Measurements from ENCODE around the gene PFN3.

The PFN3 gene

DNA sequence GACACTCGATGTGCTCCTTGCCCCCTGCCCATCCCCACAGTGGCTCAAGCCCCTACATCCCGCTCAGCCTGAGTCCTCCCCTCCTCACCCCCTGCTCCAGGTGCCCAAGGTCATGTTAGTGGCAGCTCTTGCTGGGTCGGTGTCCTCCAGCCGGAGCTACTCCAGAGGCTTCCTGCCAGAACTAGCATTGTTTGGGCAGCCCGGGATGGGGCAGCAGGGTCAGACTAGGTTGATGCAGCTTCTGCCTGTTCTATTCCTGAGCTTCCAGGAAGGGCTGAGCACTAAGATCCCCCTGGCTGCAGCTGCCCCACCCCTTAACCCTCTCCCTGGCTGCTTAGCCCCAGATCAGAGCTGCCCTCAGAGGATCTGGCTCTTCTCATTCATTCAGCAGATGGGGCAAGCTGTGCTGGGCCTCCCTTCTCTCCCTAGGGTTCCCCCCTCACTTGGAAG lies 42.1 kb downstream of the PFN3 start:
- no peak overlapping the region for H3K27ac ChIP-seq (ENCODE audit: insufficient read depth, low read depth, low read length, poor library complexity, severe bottlenecking)
- H3K36me3 ChIP-seq (ENCODE audit: control insufficient read depth, insufficient read depth, low read length) = no peaks in the 10 kb centered on the region
- 80 to 90% methylated on average over 5 of the region's 5 CpGs for WGBS, 2 experiments
- peaks cover 7% of the 10 kb centered on the region for H3K4me1 ChIP-seq (ENCODE audit: control insufficient read depth, insufficient read depth, low read length)
- no peak overlapping the region for H3K4me3 ChIP-seq (ENCODE audit: insufficient read depth, low read depth, low read length)
- H3K9me3 ChIP-seq (ENCODE audit: control insufficient read depth, low read length) = no peaks in the 10 kb centered on the region
- H3K27me3 ChIP-seq (ENCODE audit: control insufficient read depth, insufficient read depth, low read length, poor library complexity, severe bottlenecking) = peaks cover 7% of the 10 kb centered on the region

DNA sequence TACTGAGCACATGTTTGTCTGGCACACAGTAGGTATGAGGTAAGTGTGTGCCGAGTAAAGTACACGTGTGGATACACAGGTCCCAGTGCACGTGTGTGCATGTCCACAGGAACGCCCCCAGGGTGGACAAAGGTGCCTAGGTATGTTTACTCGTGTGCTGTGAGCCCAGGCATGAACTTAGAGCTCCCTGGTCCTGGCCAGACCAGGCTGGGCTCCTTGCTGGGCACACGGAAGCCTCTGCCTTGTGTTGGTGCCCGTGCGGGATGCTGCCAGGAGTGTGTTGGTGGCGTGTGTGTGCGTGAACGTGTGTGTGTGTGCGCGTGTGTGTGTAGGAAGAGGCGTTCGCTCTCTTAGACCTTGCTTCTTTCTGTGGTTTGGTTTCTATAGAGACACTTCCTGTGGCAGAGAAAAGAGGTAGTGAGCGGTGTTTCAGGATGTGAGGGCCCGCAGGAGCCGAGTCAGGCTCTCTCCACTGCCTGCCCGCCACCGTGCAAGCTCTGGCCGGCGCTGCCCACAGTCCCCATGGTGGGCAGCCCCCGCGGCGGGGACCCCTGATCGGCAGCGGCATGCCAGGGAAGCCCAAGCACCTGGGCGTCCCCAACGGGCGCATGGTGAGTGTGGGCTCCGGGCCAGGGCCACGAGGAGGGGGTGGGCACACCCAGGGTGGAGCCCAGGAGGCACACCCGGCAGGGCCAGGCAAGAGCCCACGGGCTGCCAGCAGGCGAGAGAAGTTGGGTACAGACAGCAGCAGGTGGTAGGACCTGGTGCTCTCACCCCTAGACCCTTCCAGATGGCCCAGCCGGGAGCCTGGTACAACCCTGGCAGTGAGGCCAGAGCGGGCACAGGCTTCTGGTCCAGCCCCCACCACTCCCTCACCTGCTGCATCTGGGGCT lies 42.8 kb downstream of the PFN3 start, which contains the start of gene RGS14:
Gene RGS14, plus strand, starts transcription at position 466 of the 893 bp plus-strand sequence. Its CDS starts 101 bp downstream, at position 567.
- Histone ChIP-seq H3K9me3 (ENCODE audit: control insufficient read depth, low read length) (no peaks in the 10 kb centered on the region), H3K36me3 (ENCODE audit: control insufficient read depth, insufficient read depth, low read length) (no peaks in the 10 kb centered on the region), H3K27ac (ENCODE audit: insufficient read depth, low read depth, low read length, poor library complexity, severe bottlenecking) (no peak within 1 kb of the TSS), H3K4me3 (ENCODE audit: insufficient read depth, low read depth, low read length) (no peak within 1 kb of the TSS), H3K27me3 (ENCODE audit: control insufficient read depth, insufficient read depth, low read length, poor library complexity, severe bottlenecking) (peaks cover 2% of the 10 kb centered on the region), H3K4me1 (ENCODE audit: control insufficient read depth, insufficient read depth, low read length) (peaks cover 6% of the 10 kb centered on the region)
- WGBS, 2 experiments = 87% methylated on average over 37 of the region's 37 CpGs

DNA sequence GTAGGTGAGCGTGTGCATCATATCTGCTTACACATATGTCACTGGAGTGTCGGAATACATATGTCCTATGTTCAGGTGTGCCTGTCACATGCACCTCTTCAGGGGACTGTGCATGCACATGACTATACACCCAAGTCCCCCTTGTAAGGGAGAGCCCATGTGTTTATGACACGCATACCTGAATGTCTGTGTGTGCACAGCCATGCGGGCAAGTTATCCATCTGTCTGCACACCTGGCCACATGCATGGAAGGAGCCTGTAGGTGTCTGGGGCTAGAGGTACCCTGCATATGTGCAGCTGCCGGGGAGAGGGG lies 43.4 kb downstream of the PFN3 start:
- Histone ChIP-seq H3K9me3 (ENCODE audit: control insufficient read depth, low read length) (no peaks in the 10 kb centered on the region), H3K36me3 (ENCODE audit: control insufficient read depth, insufficient read depth, low read length) (no peaks in the 10 kb centered on the region), H3K27me3 (ENCODE audit: control insufficient read depth, insufficient read depth, low read length, poor library complexity, severe bottlenecking) (no peaks in the 10 kb centered on the region), H3K27ac (ENCODE audit: insufficient read depth, low read depth, low read length, poor library complexity, severe bottlenecking) (no peak overlapping the region), H3K4me1 (ENCODE audit: control insufficient read depth, insufficient read depth, low read length) (no peaks in the 10 kb centered on the region), H3K4me3 (ENCODE audit: insufficient read depth, low read depth, low read length) (no peak overlapping the region)
- WGBS, 2 experiments = 91 to 95% methylated on average over 5 of the region's 5 CpGs

DNA sequence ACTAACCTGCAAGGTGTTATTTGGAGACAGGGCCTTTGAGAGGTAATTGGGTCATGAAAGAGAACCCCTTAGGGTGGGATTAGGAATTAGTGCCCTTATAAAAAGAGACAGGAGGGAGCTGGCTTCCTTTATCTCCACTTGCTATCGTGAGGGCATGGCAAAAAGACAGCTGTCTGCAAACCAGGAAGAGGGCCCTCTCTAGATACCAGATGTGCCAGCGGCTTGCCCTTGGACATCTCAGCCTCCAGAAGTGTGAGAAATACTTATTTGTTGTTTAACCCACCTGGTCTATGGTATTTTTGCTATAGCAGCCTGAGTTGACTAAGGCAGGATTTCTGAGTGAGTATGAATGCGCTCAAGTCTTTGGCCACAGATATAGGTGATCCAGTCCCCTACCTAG lies 43.7 kb downstream of the PFN3 start:
- WGBS, 2 experiments = 86 to 88% methylated on average over 3 of the region's 3 CpGs
- Histone ChIP-seq H3K9me3 (ENCODE audit: control insufficient read depth, low read length) (no peaks in the 10 kb centered on the region), H3K4me3 (ENCODE audit: insufficient read depth, low read depth, low read length) (no peak overlapping the region), H3K27me3 (ENCODE audit: control insufficient read depth, insufficient read depth, low read length, poor library complexity, severe bottlenecking) (no peaks in the 10 kb centered on the region), H3K27ac (ENCODE audit: insufficient read depth, low read depth, low read length, poor library complexity, severe bottlenecking) (no peak overlapping the region), H3K4me1 (ENCODE audit: control insufficient read depth, insufficient read depth, low read length) (no peaks in the 10 kb centered on the region), H3K36me3 (ENCODE audit: control insufficient read depth, insufficient read depth, low read length) (no peaks in the 10 kb centered on the region)

DNA sequence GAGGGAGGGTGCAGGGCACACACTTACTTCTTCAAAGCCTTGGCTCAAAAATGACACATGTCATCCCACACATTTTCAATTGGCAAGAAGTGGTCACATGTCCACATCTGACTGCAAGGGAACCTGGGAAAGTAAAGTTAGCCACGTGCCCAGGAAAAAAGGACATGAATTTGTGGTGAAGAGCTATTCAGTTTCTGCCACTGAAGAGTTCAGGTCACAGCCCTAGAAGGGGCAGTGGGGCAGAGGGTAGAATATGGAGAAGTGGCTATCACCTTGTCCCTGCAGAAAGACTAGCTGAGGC lies 44.6 kb downstream of the PFN3 start:
- H3K36me3 ChIP-seq (ENCODE audit: control insufficient read depth, insufficient read depth, low read length) = no peaks in the 10 kb centered on the region
- peaks cover 2% of the 10 kb centered on the region for H3K4me1 ChIP-seq (ENCODE audit: control insufficient read depth, insufficient read depth, low read length)
- H3K9me3 ChIP-seq (ENCODE audit: control insufficient read depth, low read length) = no peaks in the 10 kb centered on the region
- no peak overlapping the region for H3K27ac ChIP-seq (ENCODE audit: insufficient read depth, low read depth, low read length, poor library complexity, severe bottlenecking)
- H3K4me3 ChIP-seq (ENCODE audit: insufficient read depth, low read depth, low read length) = no peak overlapping the region
- 21 to 28% methylated on average over 1 of the region's 1 CpG for WGBS, 2 experiments
- H3K27me3 ChIP-seq (ENCODE audit: control insufficient read depth, insufficient read depth, low read length, poor library complexity, severe bottlenecking) = no peaks in the 10 kb centered on the region

DNA sequence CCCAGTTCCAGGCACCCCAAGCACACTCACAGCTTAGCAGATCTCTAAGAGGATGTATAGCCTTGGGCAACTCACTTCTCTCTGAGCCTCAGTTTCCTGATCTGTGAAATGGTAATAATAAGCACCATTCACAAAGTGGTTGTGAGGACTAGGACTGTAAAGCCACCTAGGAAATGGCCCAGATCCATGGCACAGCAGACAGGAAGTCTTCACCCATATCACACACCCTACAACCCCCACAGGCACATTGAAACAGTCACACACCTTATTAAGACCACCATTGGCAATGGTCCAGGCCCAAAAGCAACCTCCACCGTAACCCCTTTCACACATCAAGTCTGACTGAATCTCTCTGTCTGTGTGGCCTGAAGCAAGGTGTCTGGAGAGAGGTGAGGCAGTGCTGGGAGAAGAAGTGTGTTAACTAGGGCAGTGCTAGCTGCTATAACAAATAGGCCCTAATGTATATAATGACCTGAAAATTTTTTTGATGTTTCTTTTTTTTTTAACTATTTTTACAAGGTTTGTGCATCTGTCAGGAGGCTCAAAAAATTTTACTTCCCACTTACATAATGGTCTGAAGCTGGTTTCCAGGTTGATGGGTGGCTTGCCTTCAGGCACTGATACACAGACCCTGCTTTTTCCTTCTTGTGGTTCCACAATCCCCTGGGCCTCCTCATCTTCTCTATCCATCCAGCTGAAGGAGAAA lies 45.1 kb downstream of the PFN3 start:
- no peaks in the 10 kb centered on the region for H3K9me3 ChIP-seq (ENCODE audit: control insufficient read depth, low read length)
- 88 to 92% methylated on average over 1 of the region's 1 CpG for WGBS, 2 experiments

DNA sequence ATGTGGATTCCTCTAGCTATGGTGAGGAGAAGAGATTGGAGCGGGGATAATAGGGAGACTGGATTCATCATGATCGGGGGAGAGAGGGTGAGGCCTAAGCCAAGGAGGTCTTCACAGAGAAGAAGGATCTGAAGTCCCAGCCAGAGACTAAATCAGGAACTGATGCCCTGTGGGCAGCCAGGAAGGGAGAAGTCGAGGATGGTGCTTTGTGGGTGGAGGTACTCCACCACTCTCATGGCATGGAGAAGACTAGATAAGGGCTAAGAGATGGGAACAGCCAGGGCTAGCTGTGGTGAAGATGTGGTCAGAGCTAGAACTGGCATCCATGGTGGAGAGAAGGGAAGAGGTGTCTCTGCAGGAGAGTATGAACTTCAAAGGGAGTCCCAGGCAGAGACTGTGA lies 45.8 kb downstream of the PFN3 start:
- H3K4me1 ChIP-seq (ENCODE audit: control insufficient read depth, insufficient read depth, low read length) = peaks cover 11% of the 10 kb centered on the region
- H3K27ac ChIP-seq (ENCODE audit: insufficient read depth, low read depth, low read length, poor library complexity, severe bottlenecking) = no peak overlapping the region
- WGBS, 2 experiments = 71 to 79% methylated on average over 3 of the region's 3 CpGs
- H3K36me3 ChIP-seq (ENCODE audit: control insufficient read depth, insufficient read depth, low read length) = no peaks in the 10 kb centered on the region
- no peaks in the 10 kb centered on the region for H3K27me3 ChIP-seq (ENCODE audit: control insufficient read depth, insufficient read depth, low read length, poor library complexity, severe bottlenecking)
- H3K4me3 ChIP-seq (ENCODE audit: insufficient read depth, low read depth, low read length) = no peak overlapping the region
- no peaks in the 10 kb centered on the region for H3K9me3 ChIP-seq (ENCODE audit: control insufficient read depth, low read length)

More for the DNA sequence above, 45.1 kb downstream of the PFN3 start:
- peaks cover 7% of the 10 kb centered on the region for H3K4me1 ChIP-seq (ENCODE audit: control insufficient read depth, insufficient read depth, low read length)
- no peak overlapping the region for H3K27ac ChIP-seq (ENCODE audit: insufficient read depth, low read depth, low read length, poor library complexity, severe bottlenecking)
- H3K36me3 ChIP-seq (ENCODE audit: control insufficient read depth, insufficient read depth, low read length) = no peaks in the 10 kb centered on the region
- no peak overlapping the region for H3K4me3 ChIP-seq (ENCODE audit: insufficient read depth, low read depth, low read length)
- H3K27me3 ChIP-seq (ENCODE audit: control insufficient read depth, insufficient read depth, low read length, poor library complexity, severe bottlenecking) = no peaks in the 10 kb centered on the region

DNA sequence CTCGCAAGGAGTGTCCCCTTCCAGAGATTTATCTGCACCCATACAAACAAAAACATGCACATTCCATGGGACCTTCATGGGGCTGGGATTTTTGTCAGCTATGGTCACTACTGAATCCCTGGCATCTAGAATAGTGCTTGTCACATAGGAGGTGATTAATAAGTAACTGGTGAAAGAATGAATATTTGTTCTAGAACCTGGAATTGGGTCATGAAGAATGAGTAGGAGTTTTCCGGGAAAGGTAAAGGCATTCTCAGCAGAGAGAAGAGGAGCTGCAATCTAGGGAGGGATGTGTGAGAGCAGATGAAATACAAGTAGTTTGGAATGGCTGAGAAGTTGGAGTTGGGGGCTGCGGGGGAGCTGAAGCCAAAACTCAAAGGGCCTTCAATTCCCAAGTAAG lies 46.2 kb downstream of the PFN3 start:
- WGBS, 2 experiments = 85 to 96% methylated on average over 3 of the region's 3 CpGs
- H3K4me3 ChIP-seq (ENCODE audit: insufficient read depth, low read depth, low read length) = no peak overlapping the region
- H3K36me3 ChIP-seq (ENCODE audit: control insufficient read depth, insufficient read depth, low read length) = no peaks in the 10 kb centered on the region
- H3K27ac ChIP-seq (ENCODE audit: insufficient read depth, low read depth, low read length, poor library complexity, severe bottlenecking) = no peak overlapping the region
- no peaks in the 10 kb centered on the region for H3K27me3 ChIP-seq (ENCODE audit: control insufficient read depth, insufficient read depth, low read length, poor library complexity, severe bottlenecking)
- H3K9me3 ChIP-seq (ENCODE audit: control insufficient read depth, low read length) = no peaks in the 10 kb centered on the region
- H3K4me1 ChIP-seq (ENCODE audit: control insufficient read depth, insufficient read depth, low read length) = peaks cover 11% of the 10 kb centered on the region

DNA sequence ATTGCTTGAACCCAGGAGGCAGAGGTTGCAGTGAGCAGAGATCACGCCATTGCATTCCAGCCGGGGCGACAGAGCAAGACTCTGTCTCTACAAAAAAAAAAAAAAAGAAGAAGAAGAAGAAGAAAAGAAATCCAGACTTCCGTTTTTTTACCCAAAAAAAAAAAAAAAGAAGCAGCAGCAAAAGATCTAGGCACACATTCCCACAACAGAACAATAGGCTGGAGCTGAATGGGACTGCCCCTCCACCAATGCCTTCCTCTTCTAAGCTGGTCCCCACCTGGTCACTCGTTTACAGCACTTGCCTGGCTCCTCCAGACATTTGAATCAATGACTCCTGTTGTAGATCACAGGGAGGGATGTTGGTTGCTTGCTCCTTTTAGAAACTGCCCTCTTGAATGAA lies 47.4 kb downstream of the PFN3 start:
- WGBS, 2 experiments = 89 to 91% methylated on average over 4 to 5 of the region's 5 CpGs
- H3K9me3 ChIP-seq (ENCODE audit: control insufficient read depth, low read length) = no peaks in the 10 kb centered on the region
- no peak overlapping the region for H3K27ac ChIP-seq (ENCODE audit: insufficient read depth, low read depth, low read length, poor library complexity, severe bottlenecking)
- no peak overlapping the region for H3K4me3 ChIP-seq (ENCODE audit: insufficient read depth, low read depth, low read length)
- peaks cover 16% of the 10 kb centered on the region for H3K4me1 ChIP-seq (ENCODE audit: control insufficient read depth, insufficient read depth, low read length)
- no peaks in the 10 kb centered on the region for H3K27me3 ChIP-seq (ENCODE audit: control insufficient read depth, insufficient read depth, low read length, poor library complexity, severe bottlenecking)
- H3K36me3 ChIP-seq (ENCODE audit: control insufficient read depth, insufficient read depth, low read length) = no peaks in the 10 kb centered on the region

DNA sequence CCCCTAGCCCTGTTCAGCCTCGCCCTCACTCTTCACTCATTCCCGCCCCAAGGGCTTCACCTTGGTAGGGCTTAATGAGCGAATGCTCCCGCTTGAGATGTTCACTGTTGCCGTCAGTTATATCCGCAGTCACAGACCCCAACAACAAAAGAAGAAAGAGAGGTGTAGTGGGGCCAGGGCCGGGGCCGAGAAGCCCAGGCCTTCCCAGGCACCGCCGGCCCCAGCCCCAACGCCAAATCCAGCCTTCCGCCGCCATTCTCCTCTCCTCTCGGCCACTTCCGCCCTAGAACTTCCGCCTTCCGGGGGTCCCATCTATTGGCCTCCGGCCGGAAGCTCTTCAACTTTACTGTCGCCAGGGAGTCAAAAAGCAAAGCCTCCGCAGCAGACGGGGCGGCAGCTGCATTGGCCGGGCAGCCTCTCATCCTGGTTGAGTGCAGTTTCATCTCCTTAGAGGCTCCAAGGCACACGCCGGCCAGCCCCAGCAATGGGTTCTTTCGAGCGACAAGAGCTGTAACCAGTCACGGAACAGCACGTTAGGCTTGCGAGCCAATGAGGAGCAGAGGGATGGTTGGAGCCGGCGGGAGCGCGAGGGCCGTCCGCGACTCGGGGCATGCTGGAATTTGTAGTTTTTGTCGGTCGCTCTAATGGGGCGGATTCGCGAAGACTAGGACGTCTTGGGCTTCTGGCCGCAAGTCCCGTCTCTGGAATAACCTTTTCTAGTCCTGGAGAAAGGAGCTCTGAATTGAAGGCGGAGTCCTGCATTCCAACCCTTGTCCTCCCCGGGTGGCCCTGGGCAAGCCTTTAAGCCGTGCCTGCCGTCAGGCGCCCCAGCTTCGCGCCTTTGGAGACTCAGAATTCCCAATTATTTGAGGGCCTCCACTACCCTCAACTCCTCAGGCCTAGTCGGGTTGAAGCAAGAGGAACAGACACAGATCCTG lies 48.8 kb downstream of the PFN3 start, which contains the start of gene LMAN2:
Gene LMAN2, minus strand, starts transcription at position 277 of the 938 bp plus-strand sequence. Its CDS starts 21 bp downstream, at position 256.
- H3K36me3 ChIP-seq (ENCODE audit: control insufficient read depth, insufficient read depth, low read length) = no peaks in the 10 kb centered on the region
- no peaks in the 10 kb centered on the region for H3K27me3 ChIP-seq (ENCODE audit: control insufficient read depth, insufficient read depth, low read length, poor library complexity, severe bottlenecking)
- no peaks in the 10 kb centered on the region for H3K9me3 ChIP-seq (ENCODE audit: control insufficient read depth, low read length)
- peak within 1 kb of the TSS; percentile 100 for H3K4me3 ChIP-seq (ENCODE audit: insufficient read depth, low read depth, low read length)
- peak within 1 kb of the TSS; percentile 71 for H3K27ac ChIP-seq (ENCODE audit: insufficient read depth, low read depth, low read length, poor library complexity, severe bottlenecking)
- H3K4me1 ChIP-seq (ENCODE audit: control insufficient read depth, insufficient read depth, low read length) = peaks cover 16% of the 10 kb centered on the region
- 7% methylated on average over 55 of the region's 55 CpGs for WGBS, 2 experiments
